Measurements from ENCODE around the gene TMIE.
A peak's percentile ranks its signal among the peaks of the same experiment; 100 is the strongest.
"Not testable (repeated sequence)": the region's sequence is repeated elsewhere in the genome, so short reads cannot be mapped to it uniquely, and the experiment has no call there.

Gene TMIE

GRCh38 chr3:46729038-46729437 lies 27.8 kb downstream of the TMIE start:
- DNase-seq = no peak

DNA sequence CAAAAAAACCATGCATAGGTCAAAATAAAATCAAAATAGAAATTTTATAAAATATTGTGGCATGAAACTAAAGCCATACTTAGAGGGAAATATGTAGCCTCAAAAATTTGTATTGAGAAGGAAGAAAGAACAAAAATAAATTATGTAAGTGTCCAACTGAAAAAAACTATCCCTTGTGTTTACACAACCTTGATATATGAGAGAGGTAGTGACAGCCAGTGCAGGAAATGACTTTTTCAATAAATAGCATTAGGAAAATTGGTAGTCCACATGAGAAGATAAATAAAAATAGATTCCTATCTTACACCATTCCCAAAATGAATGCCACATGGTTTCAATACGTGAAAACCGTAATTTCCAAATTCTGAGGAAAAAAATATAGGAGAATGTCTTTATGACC lies 29.6 kb downstream of the TMIE start:
- DNase-seq = no peak

DNA sequence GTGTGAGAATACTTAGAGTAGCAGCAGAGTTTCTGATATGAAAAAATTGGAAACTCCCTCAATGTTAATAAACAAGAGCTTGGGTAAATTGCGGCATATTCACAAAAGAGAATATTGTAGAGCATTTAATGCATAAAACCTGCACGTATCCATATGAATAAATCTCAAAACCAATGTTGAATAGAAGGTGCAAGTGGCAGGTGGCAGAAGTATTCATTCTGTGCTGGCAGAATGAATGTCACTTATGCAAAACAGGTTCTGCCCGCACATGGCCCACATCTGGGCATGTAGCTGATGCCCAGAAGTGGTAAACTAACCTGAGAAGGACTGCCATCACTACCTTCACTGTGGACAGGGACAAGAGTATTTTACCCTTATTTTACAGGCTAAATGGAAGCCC lies 30.6 kb downstream of the TMIE start:
- no peak for DNase-seq

- DNase-seq = no peak
These were observed 32.0 kb downstream of the TMIE start for GRCh38 chr3:46733026-46733800.

- DNase-seq = no peak
These were observed 33.6 kb downstream of the TMIE start for GRCh38 chr3:46734773-46735172.

DNA sequence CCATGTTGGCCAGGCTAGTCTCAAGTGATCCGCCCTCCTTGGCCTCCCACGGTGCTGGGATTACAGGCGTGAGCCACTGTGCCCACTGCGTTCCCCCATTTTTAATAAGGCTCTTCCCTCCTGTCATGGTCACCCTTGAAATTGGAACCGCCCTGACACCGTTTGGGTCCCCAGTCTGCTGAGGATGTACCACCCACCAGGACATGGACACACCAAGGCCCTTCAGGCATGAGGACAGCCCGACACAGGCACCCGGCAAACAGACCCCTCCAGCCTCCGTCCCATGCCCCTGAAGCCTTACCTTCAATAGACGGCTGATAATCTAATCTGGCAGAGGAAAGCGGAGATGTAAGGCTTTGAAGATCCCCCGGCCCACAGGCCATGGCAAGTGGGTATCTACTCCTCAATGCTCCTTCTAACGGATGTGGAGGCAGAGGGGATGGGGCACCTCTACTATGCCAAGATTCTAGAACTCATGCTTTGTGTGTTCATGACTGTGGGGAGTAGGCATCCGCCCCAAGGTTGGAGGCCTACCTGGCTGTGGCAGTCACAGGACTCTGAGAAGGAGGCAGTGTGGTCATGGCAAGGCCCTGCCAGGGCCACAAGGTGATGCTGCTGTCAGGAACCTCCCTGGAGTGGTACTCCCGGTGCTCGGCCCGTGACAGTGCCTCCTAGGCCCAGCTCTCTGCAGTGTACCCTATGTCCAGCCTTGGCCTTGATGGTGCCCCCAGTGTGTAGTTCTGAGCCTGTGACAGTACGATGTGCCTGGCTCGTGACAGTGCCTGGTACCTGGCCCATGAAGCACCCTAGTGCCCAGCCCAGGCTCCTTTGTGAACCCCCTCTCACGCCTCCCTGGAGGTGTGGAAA lies 35.0 kb downstream of the TMIE start:
- DNase-seq = no peak

GRCh38 chr3:46737329-46737731 lies 36.1 kb downstream of the TMIE start:
- no peak for DNase-seq

GRCh38 chr3:46739565-46739964 lies 38.4 kb downstream of the TMIE start:
- DNase-seq = not testable (repeated sequence)

DNA sequence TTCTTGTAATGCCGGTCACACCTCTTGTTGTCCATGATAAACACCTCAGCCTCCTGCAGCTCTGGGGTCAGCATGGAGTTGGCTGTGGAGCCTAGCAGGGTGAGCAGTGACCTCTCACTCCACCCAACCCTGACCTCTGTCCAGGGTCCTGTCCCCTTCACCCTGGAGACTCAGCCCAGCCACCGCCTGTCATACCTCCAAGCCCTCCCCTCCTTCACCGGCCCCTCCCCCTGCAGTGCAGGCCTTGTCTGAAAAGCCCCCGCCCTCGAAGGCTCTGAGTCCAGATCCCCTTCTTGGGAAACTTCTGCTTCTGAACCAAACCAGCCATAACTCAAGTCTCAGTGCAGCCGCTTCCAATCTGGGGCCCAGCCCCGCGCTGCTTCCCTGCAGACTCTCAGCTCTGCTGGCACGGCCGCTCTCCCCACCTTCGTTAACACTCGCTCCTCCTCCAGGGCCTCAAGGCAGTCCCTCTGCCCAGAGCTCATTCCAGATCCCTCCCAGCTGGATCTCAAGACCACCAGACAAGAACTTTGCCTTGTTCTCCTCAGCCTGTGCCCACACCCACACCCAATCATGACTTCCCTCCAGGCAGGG lies 41.9 kb downstream of the TMIE start:
- no peak for DNase-seq

DNA sequence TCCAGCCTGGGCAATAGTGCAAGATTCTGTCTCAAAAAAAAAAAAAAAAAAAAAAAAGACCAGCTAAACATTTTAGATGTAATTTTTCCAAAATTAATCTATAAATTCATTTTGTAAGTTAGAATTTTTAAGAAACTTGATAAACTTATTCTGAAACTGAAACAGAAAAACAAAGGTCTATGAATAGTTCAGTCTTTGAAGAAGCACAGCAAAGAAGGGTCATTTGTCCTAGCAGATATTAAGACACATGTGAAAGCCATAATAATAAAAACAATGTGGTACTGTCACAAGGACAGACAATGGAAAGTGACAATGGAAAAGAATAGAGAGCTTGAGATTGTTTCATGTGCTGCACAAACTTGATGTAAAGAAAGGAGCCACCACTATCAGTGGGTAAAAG lies 45.5 kb downstream of the TMIE start:
- DNase-seq = no peak

GRCh38 chr3:46748170-46748569 lies 47.0 kb downstream of the TMIE start:
- DNase-seq = no peak

DNA sequence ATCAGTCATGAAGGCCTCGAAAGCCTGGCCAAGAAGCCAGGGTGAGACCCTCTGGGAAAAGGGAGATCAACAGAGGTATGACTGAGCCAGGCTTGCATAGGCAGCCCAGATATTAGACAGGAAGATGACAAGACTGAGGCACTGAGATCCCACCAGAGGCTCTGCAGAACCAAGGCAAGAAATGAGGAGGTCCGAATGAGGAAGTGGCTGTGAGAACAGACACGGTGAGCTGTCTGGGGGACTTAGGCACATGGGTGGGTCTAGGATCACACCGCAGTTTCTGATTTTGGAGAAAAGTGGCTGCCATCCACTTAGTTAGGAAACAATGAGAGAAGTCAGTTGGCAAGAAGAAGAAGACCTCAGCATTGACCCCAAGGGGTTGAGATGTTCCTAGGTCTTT lies 47.9 kb downstream of the TMIE start:
- DNase-seq = no peak

- no peak for DNase-seq
These were observed 49.4 kb downstream of the TMIE start for GRCh38 chr3:46750555-46751038.

DNA sequence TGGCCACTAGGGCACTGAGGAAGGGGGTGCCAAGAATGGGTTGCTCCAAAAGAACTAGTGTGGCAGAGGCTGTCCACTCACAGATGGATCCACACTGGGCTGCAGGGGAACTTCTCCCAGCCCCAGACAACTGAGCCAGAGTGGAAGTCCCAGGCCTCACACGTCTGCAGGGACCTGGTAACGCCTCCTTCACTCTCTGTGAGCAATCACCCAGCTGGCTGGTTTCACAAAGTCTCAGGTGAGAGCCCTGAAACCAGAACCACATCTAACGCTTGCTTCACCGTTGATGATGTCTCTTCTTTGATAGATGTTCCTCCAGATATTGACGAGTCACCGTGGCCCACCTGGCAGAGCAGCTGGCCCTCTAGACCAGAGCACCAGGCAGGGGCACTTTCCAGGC lies 51.9 kb downstream of the TMIE start:
- DNase-seq = peak; percentile 25

GRCh38 chr3:46755646-46756045 lies 54.5 kb downstream of the TMIE start:
- no peak for DNase-seq

DNA sequence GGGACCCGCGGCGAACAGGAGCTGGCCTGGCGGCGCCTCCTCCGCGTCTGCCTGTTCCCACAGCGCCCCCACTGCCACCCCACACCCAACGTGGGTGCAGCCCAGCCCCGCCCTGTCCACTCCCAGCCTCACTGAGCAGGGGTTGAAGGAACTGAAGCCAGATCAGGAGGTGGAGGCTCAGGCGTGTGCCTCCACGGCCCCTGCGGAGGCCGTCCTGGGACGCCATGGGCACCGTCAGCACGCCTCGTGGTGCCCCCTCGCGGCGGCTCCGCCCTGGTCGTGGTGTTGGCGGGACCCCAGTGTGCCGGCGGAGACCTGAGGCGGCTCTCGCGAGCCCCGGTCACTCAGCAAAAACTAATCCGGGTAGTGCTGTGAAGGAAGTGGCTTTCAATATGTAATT lies 55.5 kb downstream of the TMIE start:
- no peak for DNase-seq

DNA sequence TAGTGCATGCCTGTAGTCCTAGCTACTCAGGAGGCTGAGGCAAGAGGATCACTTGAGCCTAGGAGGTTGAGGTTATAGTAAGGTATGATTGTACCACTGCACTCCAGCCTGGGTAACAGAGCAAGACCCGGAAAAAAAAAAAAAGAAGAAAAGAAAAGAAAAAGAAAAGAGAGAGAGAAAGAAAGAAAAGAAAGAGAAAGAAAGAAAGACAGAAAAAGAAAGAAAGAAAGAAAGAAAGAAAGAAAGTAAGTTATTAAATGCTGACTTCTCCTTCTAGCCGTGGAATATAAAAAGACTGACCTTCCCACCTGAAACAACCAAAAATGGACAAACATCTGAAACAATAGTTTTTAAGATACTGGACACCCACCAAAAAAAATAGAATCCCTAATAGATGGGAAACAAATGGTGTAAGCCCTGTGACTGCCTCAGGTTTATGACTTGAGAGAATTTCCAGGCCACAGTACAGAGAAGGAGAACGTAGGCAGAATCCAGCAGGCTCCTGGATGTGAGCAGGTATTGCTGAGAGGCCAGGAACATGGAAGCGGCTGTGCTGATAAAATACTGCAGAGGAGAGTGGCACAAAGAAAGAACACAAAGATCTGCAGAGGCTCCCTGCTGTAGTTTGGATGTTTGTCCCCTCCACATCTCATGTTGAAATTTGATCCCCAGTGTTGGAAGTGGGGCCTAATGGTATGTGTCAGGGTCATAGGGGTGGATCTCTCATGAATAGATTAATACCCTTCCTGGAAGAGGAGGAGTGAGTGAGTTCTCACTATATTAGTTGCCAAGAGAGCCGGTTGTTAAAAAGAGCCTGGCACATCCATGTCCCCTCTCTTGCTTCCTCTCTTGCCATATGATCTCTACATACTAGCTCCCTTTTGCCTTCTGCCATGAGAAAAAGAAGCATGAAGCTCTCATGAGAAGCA lies 58.3 kb downstream of the TMIE start:
- no peak for DNase-seq
